SK-N-SH (cell line): ENCODE results near the gene ROBO1.

ENCODE experiments used
- CTCF ChIP-seq: fragments of 200-600 bp; sonication (generic); IDR thresholded peaks from 2 replicates; pipeline ENCODE4 v1.6.1; 2017; ENCODE audit warnings: antibody characterized with exemption, mild to moderate bottlenecking, moderate library complexity
- EP300 ChIP-seq, 2 experiments: IDR thresholded peaks; 2 replicates each; pipeline versions ENCODE4 v1.4.0 to v1.6.1; 2012; ENCODE audit warnings: borderline replicate concordance in 1 of 2, low read depth in 1 of 2, low read length in 1 of 2
- EZH2phosphoT487 ChIP-seq: fragments of 200-600 bp; sonication (generic); IDR thresholded peaks from 2 replicates; pipeline ENCODE4 v1.6.1; 2017; ENCODE audit warnings: low read depth, mixed run types, mild to moderate bottlenecking, antibody characterized with exemption, moderate library complexity, borderline replicate concordance
- GABPA ChIP-seq: IDR thresholded peaks from 2 replicates; pipeline ENCODE4 v1.4.0; 2012; ENCODE audit warnings: low read depth, mild to moderate bottlenecking
- POLR2AphosphoS5 ChIP-seq: IDR thresholded peaks from 2 replicates; pipeline ENCODE4 v1.6.1; 2012; ENCODE audit warnings: low read depth, low read length
- RCOR1 ChIP-seq: fragments of 150-350 bp; IDR thresholded peaks from 2 replicates; pipeline ENCODE4 v1.6.1; 2017; ENCODE audit warnings: antibody characterized with exemption, low read length
- SMC3 ChIP-seq: IDR thresholded peaks from 2 replicates; pipeline ENCODE4 v1.6.1; 2012; ENCODE audit warnings: low read depth, low read length, improper control_type of control experiment
- YY1 ChIP-seq: IDR thresholded peaks from 2 replicates; pipeline ENCODE4 v1.4.0; 2012; ENCODE audit warnings: low read depth, mild to moderate bottlenecking

GRCh38 chr3:78870484-78870883 lies 897.3 kb downstream of the ROBO1 start:
- TF ChIP-seq CTCF (no peak), GABPA (no peak), EZH2phosphoT487 (no peak), POLR2AphosphoS5 (no peak), SMC3 (no peak), RCOR1 (no peak), EP300 (IDR thresholded peaks at IDR 0.05; ENCODE audit: borderline replicate concordance in 1 of 2, low read depth in 1 of 2, low read length in 1 of 2) (no peak), YY1 (no peak)
